Posterior cingulate gyrus (tissue), 11 donors: ENCODE measurements around the gene FAM9B.
"Not testable (repeated sequence)": the region's sequence is repeated elsewhere in the genome, so short reads cannot be mapped to it uniquely, and the experiment has no call there.

Experiments used
- DNase-seq, 10 donors: peaks; one replicate each; pipeline versions ENCODE4 v3.0.0 to v3.0.0-alpha.2; 2020 to 2021; ENCODE audit warnings: mixed read lengths in 3 of 10
- intact Hi-C: fragments of 100-400 bp; cut with DNase I; formaldehyde crosslinking; loops from one replicate; pipeline ENCODE4 v1.15.1; 2023

Gene FAM9B

DNA sequence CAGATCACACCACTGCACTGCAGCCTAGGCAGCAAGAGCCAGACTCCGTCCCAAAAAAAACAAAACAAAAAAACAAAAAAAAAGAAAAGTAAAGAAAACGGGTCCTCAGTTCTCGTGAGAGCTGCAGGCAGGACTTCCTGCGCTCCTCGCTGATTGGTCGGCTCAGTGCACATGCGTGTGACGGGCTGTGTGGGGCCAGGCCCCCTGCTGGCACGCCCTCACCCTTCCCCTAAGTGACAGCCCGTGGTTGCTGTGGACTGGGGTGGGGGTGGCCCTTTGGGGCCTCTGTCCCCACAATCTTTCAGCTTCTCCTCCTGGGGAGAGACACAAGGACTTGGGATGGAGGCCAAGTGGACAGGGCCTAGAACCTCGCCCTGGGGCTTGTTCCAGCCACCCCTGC lies at the start of gene FAM9B:
Gene FAM9B, minus strand, starts transcription at position 139 of the 400 bp plus-strand sequence. CDS start 1,141 bp downstream, outside the sequence.
- peak in 2 of 10 donors; percentile 37 to 67 for DNase-seq
- intact Hi-C loops, result no loop called here

DNA sequence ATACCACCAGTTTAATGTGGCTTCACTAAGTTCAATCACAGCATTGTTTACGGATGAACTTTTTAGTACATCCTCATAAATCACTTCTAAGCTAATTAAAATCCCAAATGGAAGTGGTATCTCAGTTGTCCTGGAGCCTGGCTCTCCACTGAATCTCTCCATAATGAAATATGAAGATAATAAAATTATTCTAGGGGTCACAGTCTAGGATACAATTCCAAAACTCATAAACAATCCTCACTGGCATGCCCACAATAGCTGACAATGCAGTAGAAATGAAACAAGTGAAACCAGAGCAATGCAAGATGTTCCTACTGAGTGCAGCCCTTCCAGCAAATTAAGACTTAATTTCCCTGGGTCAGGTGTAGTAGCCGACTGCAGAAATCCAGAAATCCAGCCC lies 47.3 kb upstream of the FAM9B start:
- intact Hi-C loops, result no loop called here
- DNase-seq, result no peak

DNA sequence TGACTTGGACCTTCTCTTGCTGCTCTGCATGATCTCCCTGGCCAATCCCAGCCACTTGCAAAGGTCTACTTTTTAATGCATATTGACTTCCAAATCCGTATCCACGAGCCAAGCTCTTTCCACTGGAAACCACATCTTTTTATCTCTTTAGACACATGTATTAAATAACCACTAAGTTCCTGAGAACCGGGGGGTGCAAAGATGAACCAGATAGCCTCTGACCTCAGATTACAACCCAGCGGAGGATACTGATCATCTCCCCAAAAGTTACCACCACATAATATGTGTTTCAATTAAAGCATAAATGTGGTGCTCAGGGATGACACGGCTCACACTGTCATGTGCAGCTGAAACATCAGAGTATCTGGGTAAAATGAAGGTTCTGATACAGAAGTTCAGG lies 40.4 kb upstream of the FAM9B start:
- intact Hi-C loops, result no loop called here
- DNase-seq, result no peak

DNA sequence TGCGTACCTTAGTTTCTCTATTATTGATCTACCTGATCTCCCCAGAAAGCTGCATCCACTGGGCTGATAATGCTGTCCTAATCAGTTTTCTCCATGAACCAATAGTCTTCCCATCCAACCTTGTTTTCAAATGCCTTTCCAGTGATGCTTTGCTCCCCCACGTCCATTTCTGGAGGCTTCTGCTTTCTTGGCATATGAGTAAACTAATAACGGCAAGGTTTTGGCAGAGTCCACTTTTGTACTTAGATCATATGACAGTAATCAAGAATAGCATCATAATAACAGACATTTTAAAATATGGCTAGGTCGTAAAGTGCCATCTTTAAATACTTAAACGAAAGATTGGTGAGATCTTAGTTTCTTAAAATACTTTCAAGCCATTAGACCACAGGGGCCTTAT lies 38.4 kb upstream of the FAM9B start:
- intact Hi-C loops, result no loop called here
- no peak for DNase-seq

DNA sequence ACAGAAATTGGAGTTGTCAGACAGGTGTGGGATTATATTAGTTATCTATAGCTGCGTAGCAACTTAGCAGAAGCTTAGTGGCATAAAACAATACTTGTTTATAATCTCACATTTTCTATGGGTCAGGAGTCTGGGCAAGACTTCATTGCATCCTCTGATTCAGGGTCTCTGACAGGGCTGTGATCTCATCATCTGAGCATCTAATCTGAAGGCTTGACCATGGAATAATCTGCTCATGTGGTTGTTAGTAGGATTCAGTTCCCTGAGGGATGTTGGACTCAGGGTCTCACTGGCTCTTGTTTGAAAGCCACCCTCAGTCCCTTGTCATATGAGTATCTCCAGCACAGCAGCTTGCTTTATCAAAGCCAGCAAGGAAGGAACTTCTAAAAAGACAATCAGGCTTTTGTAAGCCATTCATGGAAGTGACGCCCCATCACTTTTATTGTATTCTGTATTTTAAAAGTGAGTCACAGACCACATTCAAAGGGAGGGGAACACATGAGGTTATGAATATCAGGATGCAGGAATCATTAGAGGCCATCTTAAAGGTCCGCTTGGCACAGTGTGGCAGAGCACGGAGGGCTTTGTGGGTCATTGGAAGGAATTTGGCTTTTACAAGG lies 37.2 kb upstream of the FAM9B start:
- DNase-seq, result no peak
- intact Hi-C loops, result no loop called here

DNA sequence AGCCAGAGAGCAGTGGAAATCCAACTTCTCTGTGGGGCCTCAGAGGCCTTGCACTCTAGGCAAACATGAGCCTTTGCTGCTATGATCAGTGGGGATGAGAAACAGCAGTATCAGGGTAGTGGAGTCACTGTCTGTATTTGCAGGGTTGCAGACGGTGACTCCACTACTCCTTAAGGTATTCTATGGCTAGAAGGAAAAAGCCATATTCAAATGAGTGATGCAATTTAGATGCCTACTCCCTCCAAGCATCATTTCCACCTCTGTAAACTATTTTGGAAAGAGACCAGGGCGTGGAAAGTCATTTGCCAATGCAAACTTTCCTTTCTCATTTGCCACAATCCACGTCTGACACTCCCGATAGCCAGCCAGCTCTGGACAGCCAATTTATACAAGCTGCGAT lies 35.6 kb upstream of the FAM9B start:
- intact Hi-C loops, result no loop called here
- DNase-seq, result no peak

DNA sequence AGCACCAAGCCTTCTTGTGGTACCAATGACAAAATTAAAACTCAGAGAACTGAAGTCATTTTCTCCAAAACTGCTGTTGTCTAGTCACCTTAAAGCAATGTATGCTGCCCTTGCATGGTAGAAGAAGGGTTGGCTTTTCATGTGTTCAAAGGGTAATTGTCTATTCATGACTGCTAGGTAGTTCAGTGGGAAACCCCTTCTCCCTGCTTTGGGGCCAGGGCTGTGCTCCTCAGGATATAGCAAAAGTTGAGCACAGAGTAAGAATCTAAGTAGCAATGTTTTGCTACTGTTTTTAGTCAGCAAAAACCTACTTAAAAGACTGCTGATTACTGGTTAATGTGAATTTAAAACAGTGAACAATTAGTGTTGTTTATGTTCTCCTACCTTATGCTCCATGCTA lies 30.8 kb upstream of the FAM9B start:
- intact Hi-C loops, result no loop called here
- no peak for DNase-seq

DNA sequence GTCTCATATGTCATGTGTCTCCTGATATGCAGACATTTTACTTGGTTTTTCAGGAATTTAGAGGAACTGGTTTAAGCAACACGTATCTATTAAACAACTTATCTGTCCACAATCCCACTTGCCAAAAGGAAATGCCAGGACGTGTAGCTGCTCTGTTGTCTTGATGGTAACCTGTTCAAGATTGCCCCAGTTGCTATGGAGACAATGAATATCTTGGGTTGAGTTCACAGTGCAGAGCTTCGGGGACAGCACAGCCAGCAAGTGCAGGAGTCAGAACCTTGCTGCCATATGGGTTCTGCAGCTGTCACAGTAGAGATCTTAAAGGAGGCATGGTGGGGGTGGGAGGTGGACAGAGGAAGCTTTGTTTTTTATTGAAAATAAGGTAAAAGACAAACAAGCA lies 28.7 kb upstream of the FAM9B start:
- no peak for DNase-seq

DNA sequence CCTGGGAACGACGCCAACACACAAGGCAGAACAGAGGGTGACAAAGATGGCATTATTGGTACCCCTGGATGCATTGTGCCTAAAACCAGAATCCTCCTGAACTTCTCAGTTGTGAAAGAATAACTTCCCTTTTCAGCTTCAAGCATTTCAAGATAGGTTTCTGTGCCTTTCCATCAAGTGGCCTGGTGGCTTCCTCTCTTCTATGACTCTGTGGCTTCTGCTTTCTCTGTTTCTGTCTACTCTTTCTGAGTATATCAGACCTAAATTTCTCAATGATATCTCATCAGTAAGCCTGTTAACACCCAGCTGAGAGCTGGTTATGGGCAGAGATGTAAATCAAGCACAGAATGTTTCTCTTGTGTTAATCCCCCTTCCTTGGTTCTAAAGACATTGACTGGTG lies 21.4 kb upstream of the FAM9B start:
- intact Hi-C loops, result no loop called here
- no peak for DNase-seq

More for the DNA sequence above, 28.7 kb upstream of the FAM9B start:
- intact Hi-C loops, result no loop called here

DNA sequence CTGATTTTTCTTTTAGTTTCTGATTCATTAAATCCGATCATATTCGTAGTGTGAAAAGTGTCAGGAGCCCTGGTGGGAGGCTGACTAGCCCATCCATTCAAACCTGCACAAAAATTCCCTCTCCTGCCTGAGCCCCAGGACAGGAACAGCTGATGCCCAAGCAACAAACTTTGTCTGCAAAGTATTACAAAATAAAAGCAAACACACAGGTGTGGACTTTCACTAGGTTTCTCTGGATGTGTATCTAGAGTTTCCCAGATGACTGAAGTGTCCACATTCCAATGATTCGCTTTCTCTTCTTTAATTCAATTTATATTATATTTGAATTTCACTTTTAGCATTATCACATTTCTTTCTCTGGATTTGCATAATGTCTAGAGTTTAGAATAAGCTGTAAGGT lies 18.2 kb upstream of the FAM9B start:
- no peak for DNase-seq
- intact Hi-C loops, result no loop called here

DNA sequence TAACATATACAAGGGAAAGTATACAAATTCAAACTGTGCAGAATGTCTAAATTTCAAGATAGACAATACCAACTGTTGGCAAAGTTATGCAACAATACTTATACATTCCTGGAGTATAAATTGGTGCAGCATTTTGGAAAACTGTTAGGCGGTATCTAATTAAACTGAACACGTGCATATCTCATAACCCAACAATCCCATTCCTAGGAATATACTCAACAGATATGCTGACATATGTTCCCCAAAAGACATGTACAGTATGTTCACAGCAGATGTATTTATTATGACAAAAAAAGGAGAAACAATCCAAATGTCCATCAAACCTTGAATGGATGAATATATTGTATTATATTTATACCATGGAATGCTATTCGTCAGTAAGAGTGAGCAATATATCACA lies 16.4 kb upstream of the FAM9B start:
- no peak for DNase-seq
- intact Hi-C loops, result no loop called here

DNA sequence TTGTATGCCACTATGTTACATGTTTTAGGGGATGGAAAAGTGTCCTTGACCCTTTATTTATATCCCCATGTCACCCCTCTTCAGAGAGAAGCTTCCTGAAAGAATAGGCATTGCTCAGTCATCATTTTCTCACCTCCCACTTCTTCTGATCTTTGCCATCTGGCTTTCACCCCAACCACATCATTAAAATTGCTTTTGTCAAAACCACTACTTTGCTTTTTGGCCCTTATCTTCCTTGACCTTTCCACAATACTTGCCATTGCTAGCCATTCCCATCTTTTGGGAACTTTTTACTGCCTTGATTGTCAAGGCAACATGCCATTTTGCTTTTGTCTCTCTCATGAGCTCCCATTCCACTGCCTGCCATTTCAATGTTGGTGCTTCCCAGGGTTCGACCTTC lies 14.9 kb upstream of the FAM9B start:
- intact Hi-C loops, result no loop called here
- no peak for DNase-seq

DNA sequence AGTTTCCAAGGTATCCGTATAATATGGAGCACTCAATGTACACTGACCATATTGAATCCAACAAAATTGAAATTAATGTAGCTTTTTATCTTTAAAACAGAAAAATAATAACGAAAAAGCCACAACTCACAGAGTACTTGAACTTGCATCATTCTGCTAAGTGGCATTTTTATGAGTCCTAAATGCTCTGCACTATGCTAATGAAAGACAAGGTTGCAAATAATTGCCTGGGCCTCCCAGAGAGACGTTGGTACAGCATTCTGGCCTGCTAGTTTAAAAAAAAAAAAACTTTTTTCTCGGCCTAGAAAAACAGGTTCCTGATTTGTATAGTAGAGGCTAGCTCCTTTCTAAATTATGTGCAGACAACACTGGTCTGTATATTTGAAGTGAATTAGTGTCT lies 4.3 kb upstream of the FAM9B start:
- DNase-seq, result no peak
- intact Hi-C loops, result no loop called here

DNA sequence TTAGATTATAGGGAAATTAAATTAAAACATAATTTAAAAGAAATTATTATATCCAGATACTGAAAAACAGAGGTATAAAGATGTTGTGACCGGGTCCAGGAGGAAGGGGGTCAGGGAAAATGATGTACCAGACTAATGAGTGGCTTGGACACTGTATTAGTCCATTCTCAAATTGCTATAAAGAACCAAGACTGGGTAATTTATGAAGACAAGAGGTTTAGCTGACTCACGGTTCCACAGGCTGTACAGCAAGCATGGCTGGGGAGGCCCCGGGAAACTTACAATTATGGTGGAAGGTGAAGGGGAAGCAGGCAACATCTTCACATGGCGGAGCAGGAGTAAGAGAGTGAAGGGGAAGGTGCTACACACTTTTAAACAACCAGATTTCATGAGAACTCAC lies 3.4 kb upstream of the FAM9B start:
- intact Hi-C loops, result no loop called here
- no peak for DNase-seq

DNA sequence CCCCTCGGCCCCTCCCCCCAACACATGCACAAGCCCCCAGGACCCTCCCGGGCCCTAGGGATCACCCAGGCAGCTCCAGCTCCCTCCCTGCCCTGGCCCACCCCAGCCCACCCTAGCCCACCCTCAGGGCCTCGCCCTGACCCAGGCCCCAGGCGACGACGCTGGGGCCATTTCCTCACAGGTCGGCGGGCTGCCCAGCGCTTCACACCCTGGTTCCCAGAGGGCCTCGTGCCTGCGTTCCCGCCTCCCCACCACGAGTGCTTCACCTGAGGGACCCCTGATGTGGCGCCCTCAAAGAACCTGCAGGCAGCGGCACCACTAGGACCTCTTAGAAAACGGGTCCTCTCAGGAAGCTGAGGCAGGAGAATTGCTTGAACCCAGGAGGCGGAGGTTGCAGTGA lies 341 bp downstream of the FAM9B start:
- DNase-seq, result peak in 2 of 10 donors; percentile 37 to 79
- intact Hi-C loops, result no loop called here

DNA sequence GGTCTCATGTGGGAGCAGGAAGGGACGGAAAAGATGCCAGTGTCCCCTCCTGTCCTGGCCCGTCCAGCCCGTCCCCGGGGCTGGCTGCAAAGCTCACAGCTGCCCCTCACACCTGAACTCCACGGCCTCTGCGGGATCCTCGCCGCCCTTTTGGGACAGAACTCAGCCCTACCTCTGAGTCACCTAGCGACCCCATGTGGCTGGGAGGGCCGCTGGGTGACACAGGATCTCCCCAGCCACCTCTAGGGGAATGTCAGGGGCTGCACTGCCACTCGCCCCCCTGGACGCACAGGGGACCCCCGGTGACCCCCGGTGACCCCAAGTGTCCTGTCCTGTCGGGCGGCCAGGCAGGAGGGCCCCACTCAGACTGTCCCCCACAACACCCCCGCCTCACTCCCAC lies 748 bp downstream of the FAM9B start:
- peak in 2 of 10 donors; percentile 39 to 82 for DNase-seq
- intact Hi-C loops, result no loop called here

DNA sequence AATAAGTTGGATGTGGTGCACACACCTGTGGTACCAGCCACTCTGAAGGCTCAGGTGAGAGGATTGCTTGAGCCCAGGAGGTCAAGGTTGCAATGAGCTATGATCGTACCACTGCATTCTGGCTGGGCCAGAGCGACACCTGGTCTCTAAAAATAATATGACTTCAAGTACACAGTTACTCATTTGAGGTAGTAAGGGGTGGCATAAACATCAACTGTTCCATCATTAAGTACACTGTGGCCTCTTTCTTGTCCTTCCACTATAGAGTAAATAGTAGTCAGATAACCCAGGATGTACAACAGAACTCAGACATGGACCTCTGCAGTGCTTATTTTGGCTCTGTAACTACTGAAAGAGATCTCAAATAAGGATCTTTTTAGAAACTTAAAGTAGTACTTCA lies 10.6 kb downstream of the FAM9B start:
- intact Hi-C loops, result no loop called here
- no peak for DNase-seq

DNA sequence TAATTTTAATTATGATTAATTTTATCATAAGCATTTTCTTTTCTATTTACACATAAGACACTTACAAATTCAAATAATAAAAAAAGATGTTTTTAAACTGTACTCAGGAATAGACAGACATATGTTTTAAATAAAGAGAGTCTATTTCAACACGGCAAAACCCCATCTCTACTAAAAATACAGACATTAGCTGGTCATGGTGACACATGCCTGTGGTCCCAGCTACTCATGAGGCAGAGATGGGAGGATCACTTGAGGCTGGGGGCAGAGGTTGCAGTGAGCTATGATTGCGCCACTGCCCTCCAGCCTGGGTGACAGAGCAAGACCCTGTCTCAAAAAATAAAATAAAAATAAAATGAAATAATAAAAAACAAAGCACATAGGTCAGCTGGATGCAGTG lies 14.8 kb downstream of the FAM9B start:
- intact Hi-C loops, result no loop called here
- DNase-seq, result no peak

DNA sequence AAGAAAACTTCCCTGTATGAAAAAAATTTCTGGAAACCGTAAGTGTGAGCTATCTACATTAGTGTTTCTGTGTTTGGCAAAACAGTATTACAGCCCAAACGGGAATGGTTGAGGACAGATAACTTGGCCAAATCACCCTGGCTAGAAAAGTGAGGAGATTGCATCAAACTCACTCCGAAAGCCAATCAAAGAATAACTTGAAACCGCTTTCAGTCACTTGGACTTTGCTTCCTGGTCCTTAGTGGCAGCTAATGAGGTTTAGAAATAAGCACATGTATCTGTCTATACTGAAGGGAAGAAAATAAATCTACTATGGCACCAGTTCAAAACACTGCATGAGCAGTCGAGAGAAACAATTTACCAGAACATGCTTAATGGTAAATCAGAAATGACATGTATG lies 15.6 kb downstream of the FAM9B start:
- DNase-seq, intact Hi-C loops: not testable (repeated sequence)

DNA sequence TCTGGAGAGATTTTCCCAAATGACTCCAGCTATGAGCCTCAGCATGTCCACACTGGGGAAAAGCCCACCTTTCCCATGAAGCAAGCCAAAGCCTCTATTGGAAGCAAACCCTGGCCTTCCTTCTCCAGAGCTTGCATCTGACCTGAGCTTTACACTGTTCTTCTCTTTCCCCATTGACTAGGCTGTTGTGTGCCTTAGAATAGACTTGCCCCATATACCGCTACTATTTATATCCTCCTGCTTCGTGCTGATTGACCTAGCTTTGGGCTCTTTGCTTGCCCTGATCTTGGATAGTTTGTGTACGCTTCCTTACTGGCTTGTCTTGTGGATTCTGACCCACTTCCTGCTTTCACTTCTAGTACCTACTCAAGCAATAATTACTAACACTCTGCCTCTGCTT lies 30.9 kb downstream of the FAM9B start:
- intact Hi-C loops, result no loop called here
- DNase-seq, result no peak

DNA sequence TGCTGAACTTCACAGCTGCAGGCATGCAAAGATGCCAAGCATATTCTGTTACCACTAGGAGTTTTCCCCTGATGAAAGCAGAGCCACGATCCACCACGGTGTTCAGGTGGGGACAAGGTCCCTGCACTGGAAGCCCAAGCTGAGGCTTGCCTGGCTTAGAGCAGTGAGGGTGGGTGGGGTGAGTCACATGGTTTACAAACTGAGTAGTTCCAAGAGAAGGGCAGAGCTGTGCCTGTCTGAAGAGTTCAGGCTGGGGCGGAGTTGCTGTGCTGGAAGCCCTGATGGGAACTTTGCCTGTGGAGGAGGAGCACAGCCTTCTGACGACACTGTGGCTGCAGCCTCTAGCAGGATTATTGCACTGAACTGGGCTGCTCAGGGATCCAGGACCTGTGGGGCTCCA lies 45.5 kb downstream of the FAM9B start:
- no peak for DNase-seq
- intact Hi-C loops, result no loop called here

DNA sequence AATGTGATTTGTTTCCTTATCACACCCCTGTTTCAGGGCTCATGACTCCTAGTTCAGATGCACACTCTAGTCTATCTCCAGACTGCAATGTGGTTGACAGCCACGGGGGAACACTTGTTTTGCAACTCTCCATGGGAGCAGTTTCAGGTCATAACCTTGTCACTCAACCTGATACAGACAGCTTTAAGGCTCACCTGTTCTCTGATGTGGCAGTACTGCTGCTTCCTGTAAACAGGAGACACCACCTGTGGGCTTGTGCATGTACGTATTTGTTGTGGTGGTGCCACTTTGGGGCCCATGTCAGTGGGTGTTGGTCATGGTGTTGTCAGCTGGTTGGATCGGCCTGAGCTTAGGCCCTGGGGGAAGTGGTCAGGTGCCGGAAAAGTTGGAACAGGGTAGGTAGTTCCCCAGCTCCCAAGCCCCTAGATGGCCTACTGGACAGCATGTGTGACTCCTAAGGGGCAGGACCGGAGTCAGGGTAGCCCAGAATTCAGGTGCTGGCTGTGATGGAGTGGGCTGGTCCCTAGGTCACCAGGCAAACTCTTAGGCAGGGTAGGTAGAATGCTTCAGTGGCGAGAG lies 46.2 kb downstream of the FAM9B start:
- intact Hi-C loops, result no loop called here

DNA sequence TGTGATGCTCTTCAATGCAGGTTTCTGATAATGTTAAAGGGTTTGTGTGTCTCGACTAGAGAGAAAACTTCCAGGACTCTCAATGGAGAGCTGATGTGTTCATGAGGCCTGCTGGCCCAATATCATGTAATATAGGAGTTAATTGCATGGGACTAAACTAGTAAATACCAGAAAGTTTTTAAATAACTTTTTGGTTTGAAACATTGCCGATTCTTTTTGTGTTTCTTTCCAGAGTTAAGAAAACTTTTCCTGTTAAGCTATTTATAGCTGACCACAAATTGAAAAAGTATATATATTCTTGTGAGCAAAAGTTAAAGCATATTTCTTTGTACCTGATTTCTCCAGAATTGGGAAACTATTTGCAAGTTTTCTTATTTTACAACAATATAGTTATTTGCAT lies 49.7 kb downstream of the FAM9B start:
- no peak for DNase-seq
- intact Hi-C loops, result no loop called here

More for the DNA sequence above, 46.2 kb downstream of the FAM9B start:
- peak in 1 of 10 donors; percentile 65 for DNase-seq
